Activated CD8-positive, alpha-beta memory T cell treated with anti-CD3 and anti-CD28 coated beads for 4 hours (primary cell): Measurements from ENCODE around the gene ST3GAL4.
"Not testable (repeated sequence)": the region's sequence is repeated elsewhere in the genome, so short reads cannot be mapped to it uniquely, and the experiment has no call there.

ENCODE experiments used
- DNase-seq, 2 donors: peaks; one replicate each; pipeline ENCODE4 v3.0.0-alpha.2; 2020; ENCODE audit warnings: low read depth in 2 of 2

Gene ST3GAL4, protein sequence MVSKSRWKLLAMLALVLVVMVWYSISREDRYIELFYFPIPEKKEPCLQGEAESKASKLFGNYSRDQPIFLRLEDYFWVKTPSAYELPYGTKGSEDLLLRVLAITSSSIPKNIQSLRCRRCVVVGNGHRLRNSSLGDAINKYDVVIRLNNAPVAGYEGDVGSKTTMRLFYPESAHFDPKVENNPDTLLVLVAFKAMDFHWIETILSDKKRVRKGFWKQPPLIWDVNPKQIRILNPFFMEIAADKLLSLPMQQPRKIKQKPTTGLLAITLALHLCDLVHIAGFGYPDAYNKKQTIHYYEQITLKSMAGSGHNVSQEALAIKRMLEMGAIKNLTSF

DNA sequence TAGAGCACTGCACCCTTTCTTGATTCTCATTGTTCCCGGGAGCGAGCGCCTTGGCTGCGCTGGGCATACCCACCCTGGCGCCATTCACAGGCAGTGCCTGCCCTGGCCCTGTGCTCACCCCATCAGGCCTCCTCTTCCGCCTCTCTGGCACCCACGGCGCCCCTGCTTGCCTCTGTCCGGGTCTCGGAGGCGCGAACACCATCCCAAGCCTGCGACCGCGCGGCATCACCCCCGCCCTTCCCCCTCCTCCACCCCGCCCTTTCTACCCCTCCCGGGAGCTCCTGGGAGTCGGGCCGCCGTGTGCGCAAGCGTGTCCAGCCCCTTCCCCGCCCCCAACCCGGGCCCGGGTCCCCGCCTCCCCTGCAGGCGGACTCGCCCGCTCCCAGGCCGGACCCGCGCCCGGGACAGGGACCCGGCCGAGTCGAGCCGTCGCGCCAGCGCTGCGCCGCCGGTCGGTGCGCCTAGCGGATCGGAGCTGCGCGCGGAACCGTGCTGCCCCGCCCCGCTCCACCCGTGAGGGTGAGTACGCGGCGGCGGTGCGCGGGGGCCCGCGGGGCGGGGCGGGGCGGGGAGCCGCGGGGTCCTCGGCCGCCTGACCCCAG is at the start of gene ST3GAL4:
Gene ST3GAL4 (plus strand): TSS at position 363 of the 602 bp plus-strand sequence. CDS start 50,470 bp downstream, outside the sequence.
- DNase-seq: peak; percentile 48 to 57

DNA sequence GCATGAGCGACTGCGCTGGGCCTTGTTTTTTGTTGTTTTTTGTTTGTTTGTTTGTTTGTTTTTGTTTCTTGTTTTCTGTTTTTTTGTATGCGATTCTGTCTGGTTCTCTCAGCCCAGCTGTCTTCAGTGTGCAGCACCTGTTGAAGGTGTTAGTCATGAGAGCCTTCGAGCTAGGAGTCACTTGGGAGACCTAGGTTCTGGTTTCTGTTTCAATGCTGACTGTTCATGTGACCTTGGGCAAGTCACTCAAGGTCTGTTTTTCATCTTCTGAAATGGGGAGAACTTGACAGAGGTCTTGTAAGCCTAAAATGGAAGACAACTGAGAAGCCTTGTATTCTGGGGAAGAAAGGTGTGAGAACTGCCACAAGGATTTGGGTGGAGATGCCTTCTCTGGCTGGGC is 49.8 kb upstream of the ST3GAL4 start:
- DNase-seq: no peak

DNA sequence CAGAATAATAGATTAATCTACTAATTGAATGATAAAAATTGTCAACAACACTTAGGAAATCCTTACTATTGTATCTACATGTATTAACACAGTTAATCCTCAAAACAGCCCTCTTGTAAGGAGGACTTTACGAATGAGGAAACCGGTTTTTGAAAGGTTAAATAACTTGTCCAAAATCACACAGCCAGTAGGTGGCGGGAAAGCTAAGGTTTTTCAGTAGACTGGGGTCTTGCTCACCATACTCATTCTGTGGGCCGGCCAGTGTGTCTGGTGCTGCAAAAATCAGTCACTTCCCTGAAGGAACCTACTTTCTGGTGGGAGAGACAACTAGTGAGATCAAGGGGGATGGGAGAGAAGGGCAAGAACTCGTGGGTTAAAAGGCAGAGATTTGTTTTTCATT is 47.8 kb upstream of the ST3GAL4 start:
- DNase-seq: no peak

DNA sequence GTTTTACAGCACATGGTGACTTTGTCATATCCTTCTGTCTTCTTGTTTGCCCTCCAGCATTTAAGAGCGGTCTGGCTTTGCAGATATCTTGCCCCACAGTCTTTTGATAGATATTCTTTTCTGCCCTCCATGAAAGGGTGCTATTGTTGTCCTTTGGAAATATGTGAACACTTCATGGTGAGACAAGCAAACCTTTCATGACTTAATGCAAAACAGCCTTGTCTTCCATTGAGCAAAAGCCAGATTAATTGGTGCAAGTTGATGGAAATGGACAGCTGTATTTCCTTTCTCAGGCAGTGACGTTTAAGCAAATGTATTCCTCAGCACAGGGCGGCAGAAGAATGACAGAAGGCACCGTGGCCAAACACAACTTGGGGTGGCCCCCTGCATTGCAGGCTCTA is 47.2 kb upstream of the ST3GAL4 start:
- DNase-seq: no peak

DNA sequence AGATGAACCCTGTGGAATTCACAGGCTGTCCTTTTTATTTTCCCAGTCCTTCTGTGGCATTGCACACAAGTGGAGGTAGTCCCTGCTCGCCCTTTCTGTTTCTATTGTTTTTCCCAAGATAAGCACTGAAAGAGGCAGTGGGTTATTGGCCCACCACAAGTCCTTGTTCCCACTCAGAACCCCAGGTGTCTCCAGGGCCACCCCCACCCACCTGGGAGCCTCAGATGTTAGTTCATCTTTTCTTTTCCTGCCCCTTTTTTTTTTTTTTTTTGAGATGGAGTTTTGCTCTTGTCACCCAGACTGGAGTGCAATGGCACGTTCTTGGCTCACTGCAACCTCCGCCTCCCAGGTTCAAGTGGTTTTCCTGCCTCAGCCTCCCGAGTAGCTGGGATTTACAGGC is 46.7 kb upstream of the ST3GAL4 start:
- DNase-seq: not testable (repeated sequence)

DNA sequence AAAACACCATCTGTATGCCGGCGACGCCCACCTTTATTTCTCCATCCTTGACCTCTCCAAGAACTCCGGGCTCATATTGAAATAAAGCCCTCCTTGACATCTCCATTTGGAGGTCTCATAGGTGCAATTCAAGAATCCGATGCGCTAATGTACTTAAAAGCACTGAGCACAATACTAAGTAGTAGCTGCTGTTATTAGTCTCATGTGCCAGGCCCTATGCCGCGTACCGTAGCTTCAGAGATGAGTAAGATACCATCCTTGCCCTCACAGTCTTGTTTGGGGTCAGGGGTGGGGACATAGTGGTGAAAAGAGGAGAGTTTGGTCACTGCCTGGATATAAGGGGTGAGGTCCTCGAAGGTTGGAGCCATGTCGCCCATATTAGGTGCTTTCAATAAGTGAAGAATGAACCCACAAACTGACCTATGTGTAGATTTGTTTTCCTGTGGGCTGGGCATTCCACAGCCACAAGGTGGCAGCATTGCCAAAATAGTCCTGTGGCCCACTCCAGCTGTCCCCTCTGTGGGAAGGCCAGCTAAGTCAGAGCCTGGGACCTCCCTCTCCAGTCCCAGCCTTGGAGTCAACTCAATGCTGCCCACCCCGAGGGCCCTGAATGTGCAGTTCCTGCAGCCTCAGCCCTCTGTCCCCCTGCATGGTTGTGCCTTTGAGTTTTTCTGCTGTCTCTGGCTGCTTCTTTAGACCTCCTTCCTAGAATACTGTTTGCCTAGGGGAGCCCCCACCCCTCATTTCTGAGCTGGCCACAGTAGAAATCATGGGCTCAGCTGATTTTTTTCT is 45.1 kb upstream of the ST3GAL4 start:
- DNase-seq: peak in 1 of 2 donors; percentile 23

DNA sequence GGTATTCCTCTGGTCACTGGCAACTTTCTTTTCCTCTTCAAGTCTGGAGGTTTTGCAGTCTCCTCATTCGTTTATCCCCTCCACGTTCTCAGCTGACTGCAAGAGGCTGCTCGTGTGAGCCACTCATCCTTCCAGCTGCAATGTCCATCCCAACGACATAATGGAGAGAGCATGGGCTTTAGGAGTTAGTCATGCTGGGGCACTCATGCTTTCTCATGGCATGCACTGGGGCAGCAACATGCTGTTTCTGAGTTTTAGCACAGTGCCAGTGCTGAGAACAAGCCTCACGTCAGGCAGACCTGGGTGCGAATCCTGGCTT is 44.5 kb upstream of the ST3GAL4 start:
- DNase-seq: no peak

DNA sequence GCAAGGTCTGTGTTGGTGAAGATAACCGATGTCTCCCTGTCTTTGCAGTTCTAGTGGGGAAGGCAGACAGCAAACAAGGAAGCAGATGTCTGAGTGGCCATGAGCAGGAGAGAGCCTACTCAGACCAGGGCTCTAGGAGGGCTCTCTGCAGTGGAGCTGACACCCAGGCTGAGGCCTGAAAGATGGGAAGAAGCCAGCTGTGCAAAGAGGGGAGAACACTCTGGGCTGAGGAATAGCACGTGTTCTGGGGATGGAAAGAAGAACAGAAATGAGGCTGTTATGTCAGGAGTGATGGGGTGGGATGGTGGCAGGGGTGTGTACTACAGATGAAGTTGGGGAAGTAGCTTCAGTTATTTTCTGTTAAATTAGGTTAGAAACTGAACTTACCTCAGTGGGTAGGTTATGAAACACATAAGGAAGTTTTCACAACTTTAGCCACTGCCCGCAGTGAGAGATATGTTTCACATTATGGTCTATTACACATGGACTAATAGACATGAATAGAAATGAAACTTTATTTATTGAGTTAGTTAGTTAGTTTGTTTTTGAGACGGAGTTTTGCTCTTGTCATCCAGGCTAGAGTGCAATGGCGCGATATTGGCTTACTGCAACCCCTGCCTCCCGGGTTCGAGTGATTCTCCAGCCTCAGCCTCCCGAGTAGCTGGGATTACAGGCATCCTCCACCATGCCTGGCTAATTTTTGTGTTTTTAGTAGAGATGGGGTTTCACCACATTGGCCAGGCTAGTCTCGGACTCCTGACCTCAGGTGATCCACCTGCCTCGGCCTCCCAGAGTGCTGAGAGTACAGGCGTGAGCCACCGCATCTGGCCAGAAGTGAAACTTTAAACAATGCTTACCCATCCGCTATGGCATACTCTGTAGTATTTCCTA is 43.8 kb upstream of the ST3GAL4 start:
- DNase-seq: no peak

DNA sequence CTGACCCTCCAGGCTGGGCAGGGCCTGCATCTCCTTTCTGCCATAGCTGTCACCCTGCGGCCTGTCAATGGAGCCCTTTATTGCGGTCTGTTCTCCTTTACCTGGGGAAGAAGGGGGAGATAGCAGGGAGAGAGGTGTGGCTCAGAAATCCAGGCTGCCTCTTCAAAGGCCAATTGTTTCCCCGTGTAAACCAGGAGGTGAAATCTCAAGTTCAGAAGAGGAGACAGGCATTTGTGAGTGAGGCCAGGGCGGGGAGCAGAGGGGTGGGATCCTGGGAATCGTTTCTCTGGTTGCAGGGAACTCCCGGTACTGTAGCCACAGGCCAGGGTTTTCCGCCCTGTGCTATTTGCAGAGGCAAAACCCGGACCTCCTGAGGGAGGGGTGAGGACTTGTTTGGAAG is 42.5 kb upstream of the ST3GAL4 start:
- DNase-seq: no peak

DNA sequence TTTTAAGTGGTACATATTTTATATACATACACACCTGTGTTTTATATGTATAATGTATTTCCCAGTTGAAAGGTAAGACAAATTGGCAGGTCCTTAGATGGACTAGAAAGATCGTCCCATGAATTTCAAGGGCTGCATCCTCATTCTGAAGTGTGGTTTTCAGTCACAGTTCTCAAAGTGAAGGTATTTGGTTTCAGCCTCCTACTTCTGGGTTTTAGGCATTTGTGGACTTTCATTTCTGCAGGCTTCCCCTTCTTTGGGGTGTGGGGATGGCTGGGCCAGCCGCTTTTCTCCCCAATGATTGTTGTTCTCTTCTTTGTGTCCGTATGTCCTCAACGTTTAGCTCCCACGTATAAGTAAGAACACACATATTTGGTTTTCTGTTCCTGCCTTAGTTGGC is 41.7 kb upstream of the ST3GAL4 start:
- DNase-seq: no peak

DNA sequence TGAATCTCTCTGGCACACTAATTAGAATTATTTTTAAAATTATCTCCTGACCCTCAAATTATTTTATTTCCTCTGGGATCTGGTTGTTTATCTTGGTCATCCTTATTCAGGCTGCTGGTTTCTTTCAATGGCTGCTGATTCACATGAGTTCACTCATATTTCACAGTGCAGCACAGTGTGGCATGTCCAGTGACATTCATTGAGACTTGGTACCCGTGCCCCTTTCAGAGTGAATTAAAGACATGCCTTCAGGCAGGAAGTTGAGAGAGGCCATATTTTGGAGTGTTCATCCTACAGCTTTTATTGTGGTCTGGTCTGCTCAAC is 38.1 kb upstream of the ST3GAL4 start:
- DNase-seq: no peak

DNA sequence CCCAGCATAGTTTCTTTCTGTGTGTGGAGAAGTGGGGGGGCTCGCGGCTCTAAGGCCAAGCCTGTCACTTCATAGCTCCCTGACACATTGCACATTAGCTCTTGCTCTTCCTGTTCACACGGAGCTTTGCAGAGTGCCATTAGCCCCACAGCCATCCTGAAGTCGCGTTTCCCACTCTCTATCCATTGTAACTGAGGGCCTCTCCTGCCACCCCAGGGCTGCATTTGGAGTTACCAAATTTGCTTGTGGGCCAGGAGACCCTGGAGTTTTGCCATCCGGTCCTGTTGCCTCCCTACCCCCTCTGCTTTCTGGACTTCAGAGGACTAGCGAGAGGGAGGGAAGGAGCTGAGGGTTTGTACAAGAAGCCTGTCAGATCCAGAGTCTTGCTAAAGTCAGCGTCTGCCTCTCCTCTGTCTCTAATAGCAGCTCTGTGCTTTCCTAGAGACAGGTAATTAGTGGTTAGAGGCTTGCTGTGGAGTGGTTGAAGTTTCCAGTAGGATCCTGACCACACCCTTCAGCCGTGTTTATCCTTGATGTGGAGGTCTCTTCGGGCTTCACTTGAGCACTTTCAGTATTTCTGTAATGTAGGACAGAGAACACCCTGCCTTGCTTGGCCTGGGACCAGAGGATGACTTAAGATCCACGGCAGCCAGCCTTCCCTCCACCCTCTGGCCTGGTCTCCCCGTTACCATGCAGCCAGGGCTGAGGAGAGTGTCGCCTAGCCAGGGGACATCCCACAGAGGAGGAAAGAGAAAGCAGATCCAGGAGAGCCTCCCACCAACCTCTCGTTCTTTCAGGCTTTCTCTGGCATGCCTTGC is 37.5 kb upstream of the ST3GAL4 start:
- DNase-seq: no peak

DNA sequence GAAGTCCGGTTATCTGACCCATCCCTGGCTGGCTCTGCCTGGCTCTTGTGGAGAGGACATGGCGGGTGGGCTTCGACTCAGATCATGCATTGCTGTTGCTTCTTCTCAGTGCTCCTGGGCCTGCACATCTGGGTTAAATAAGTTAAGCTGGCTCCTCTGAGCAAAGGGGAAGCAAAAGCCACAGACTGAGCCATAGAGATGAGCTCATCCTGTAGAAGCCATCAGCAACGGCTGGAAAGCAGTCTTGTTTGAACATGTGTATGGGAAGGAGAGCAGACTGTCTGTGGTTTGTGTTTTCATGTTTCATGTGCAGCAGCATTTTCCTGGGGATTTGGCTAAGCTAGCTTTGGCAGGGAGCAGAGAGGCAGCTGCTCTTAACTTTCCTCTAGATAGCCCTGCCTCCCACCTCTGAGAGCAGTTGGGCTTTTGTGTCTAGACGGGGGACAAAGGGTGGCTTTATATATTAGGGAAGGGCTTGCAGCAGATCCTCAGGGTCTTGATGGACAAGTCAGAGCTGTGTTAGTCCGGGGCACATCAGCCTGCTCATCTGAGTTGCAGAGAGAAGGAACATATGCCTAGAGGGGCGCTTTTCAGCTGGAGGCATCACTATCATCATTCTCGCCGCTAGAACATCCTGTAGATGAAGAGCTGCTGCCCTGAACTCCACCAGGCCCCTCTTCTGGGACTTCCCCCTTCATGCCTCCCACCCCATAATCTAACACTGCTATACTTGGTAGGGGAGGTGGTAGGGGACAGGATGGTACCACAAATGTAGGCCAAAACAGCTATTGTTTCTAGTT is 36.7 kb upstream of the ST3GAL4 start:
- no peak for DNase-seq

DNA sequence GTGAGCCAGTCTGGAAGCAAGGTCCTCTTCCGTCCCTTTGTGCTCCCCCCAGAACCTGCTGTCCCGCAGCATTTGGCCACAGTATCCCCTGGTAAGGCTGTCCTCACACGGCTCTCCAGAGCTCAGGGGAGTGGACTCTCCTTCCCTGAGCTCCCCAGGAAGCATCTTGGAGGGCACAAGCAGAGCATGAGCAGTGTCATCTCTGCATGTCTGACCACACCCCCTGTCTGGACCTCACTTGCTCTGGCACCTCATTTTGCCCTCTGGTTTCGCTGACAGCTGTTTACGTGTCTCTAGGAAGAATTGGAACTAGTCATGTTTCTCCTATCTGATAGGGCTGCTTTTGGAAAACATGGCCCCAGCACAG is 36.1 kb upstream of the ST3GAL4 start:
- no peak for DNase-seq

DNA sequence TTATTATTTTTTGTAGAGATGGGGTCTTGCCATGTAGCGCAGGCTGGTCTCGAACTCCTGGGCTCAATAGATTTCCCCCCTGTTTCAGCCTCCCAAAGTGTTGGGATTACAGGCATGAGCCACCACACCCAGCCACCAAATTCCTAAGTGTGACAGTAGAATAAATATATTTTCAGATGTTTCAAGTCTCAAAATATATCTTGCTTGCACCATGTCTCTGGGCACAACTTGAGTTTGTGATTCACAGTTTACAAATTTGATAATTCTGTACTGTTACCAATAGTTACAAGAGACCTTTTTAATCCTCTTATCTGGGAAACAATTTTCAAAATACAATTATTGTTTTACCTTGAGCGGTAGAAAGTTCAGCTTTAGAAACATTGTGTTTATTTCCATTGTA is 32.5 kb upstream of the ST3GAL4 start:
- no peak for DNase-seq

DNA sequence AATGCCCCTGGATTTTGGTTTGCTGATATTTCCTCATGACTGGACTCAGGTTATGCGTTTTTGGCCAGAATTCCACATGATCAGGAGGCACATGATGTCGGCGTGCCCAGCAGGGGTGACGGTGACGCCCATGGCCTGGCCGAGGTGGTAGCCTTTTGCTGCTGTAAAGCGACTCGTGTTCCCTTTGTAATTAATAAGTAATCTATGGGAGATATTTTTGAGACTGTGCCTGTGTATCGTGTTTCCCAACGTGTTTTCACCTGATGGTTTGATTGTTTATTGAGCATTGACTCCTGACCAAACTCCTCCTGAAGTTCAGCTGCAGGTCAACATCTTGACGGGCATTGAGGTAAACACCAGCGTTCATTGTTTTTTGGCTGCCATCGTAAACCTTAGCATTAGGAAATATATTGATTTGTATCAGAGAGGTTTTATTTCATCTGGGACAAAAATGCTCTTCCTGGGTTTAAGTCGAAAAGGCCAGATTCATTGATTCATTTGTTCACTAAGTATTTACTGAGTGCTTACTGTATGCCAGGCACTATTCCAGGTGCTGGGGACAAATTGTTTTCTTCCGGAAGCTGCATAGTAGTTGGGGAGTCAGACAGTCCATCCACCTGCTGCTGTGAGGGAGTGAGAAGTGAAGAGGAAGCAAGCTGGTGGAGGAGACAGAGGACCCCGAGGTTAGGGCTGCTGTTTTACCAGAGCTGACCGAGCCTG is 28.0 kb upstream of the ST3GAL4 start:
- DNase-seq: no peak

DNA sequence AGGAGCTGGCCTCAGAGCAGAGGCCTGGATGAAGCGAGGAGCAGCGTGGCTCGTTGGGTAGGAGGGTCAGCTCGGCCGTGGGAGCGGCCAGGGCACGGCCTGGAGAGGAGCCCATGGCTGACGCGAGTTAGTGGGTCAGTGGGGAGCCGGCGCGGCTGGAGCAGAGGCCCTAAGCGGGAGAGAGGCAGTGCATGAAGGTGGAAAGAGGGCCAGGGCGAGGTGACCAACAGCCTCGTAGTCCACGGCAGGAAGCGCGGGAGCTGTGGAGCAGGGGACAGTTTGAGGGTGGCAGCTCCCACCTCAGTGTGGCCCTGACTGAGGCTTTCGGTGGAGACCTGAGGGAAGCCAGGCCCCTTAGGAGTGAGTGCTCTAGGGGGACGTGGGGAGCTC is 27.5 kb upstream of the ST3GAL4 start:
- DNase-seq: no peak

DNA sequence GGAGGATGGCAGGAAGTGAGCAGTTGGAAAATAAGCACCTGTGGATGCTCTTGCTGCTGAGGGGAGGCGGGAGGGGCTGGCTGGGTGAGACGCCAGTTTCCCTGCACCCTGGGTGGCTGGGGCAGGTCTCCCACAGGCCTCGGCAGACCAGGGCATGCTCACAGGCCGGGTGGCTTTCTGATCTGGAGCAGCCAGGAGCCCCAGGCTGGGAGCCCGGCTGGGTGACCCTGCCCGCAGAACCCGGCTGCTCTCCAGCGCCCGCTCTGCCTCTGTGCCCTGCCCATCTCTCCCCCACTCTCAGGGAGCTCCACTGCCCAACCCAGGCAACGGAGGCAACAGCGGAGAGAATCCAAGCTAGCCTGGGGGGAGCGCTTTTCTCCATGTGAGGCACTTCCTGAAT is 27.0 kb upstream of the ST3GAL4 start:
- DNase-seq: no peak

DNA sequence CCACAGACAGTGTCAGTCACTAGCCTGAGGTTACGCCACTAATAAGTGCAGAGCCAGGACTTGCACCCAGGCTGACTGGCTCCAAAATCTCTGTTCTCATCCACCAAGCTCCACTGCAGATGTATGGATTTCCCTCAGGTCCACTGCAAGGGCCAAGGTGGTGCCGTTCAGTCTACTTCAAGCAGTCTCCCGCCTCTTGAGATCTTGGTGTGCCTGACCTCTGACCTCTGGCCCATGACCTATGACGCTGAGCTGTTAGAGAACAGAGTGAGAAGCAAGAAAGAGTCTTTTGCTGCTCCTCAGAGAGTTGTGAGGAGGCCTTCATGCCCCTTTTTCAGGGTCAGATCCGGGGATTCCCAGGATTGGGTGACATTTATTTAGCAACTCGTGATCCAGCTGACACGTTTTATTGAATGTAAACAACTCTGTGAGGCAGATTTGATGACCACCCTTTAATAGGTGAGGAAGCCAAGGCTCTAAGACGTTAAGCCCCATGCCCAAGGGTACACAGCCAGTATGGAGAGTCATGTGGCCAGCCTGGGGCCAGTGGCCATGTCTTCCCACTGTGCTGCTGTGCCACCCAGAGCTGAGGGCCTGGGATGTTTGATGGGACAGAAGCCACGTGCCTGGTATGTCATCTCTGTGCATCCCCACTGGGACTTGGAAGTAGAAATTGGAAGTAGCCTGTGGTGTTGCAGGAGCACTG is 26.4 kb upstream of the ST3GAL4 start:
- no peak for DNase-seq
